Middle frontal gyrus (tissue), 1 donor: ENCODE data around the gene USF1.

ENCODE experiments used
- DNase-seq: peaks from one replicate; pipeline ENCODE4 v3.0.0-alpha.2; 2015; ENCODE audit warnings: low spot score; ENCODE audit errors: extremely low spot score

The USF1 gene, protein sequence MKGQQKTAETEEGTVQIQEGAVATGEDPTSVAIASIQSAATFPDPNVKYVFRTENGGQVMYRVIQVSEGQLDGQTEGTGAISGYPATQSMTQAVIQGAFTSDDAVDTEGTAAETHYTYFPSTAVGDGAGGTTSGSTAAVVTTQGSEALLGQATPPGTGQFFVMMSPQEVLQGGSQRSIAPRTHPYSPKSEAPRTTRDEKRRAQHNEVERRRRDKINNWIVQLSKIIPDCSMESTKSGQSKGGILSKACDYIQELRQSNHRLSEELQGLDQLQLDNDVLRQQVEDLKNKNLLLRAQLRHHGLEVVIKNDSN

DNA sequence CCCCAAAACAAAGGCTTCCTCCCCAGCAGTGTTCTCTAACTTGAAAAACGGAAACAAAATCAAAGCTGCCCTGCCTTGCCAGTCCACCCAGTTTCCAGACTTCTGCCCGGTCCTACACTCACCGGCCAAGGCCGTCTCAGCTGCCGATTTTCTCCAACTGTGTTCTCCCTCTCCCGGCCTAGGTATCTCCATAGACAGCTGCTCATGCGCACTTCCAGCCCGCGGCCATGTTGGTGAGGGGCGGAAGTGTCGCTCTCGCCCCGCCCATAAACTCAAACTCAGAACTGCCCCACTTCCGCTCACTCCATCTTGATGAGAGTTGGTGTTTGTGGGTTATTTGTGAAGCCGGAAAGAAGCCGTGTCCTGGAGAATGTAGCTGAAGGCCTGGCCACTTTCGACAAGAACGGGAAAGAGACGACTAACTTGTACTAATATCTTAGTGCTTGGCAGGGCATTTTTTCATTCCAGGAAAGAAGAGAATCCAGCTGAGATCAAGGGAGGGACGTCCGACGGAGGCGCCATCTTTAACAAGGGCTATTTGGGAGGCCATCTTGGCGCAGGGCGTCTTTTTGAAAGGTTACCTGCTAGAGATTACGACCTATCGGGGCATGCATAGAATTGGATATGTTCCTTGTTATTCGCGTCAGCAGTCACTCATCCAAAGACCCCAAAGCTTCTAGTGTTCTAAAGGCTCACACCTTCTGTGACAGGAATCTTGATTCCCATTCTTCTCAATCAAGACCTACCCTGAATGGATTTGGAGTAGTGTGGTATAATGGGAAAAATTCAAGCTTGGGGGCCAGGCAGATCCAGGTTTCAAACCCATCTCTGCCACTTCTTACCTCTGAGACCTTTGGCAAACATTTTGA lies at the start of gene USF1:
Gene USF1 (minus strand): TSS at position 242 of the 869 bp plus-strand sequence. CDS start 2,702 bp downstream, outside the sequence.
- peak; percentile 96 for DNase-seq

DNA sequence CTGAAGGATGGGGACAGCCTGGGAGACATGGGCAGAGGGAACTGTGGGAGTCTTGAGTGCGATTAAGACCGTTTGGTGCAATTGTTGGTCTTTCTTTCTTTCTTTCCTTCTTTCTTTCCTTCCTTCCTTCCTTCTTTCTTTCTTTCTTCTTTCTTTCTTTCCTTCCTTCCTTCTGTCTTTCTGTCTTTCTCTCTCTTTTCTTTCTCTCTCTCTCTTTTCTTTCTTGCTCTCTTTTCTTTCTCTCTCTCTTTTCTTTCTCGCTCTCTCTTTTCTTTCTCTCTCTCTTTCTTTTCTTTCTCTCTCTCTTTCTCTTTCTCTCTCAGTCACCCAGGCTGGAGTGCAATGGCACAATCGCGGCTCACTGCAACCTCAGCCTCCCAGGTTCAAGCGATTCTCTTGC lies 49.5 kb upstream of the USF1 start:
- DNase-seq, result no peak

DNA sequence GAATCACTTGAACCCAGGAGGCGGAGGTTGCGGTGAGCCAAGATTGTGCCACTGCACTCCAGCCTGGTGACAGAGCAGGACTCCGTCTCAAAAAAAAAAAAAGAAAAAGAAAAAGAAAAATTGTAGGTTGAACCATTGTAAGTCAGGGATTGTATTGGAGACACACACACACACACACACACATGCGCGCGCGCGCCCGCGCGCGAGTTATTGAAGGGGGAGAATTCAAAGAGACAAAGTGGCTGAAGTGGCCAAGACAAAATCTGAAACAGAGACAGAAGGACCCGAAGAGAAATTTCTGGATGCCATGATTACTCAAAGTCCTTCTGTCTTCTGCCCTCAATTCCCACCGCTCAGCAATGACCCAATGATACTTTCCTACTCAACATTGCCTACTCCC lies 48.7 kb upstream of the USF1 start:
- DNase-seq, result no peak

DNA sequence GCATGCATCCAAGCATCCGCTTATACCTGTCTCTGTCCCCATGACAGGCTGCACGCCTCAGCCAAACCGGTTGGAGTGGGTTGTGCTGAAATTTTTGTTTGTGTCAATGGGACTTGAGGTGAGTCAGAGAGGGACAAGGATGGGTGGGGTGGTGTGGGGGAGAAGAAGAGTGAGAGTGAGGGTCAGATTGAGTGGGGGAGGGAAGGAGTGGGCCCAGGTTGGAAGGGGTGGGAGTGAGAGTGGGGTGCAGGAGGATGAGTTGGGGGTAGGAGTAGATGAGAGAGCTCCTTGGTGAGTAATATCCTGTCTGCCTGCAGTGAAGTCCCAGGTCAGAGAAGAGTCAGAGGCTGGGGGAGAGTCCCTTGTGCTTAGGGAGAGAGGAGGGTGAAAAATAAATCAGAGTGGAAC lies 46.8 kb upstream of the USF1 start:
- DNase-seq, result no peak

DNA sequence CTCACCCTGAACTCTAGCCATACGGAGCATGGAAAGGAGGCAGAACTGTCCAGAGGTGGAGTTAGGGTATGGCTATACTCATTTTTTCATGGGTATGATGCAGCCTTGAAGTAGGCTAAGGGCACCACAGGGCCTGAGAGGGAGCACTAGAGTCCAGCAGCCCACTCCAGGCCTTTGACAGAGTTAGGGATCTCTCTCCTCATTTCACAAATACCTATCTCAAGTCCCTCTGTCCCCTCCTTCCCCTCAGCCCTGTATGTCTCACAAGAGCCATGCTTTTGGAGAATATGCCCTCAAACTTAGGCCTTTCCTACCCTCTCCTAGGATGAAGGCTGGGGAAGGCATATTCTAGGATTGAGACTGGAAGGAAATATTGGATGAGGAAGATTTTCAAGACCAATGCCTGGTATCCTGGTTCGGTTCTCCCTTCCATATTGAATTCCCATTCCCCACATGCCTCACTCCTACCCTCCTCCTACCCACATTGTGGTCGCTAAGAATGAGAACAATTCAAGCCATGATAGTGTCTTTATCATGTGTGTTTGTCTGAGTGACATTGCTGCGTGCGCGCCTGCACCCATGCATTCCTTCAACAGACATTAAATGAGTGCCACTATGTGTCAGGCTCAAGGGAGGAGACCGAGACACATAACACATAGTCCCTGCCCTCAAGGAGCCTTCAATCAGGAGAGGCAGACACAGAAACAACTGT lies 46.2 kb upstream of the USF1 start:
- DNase-seq, result no peak

DNA sequence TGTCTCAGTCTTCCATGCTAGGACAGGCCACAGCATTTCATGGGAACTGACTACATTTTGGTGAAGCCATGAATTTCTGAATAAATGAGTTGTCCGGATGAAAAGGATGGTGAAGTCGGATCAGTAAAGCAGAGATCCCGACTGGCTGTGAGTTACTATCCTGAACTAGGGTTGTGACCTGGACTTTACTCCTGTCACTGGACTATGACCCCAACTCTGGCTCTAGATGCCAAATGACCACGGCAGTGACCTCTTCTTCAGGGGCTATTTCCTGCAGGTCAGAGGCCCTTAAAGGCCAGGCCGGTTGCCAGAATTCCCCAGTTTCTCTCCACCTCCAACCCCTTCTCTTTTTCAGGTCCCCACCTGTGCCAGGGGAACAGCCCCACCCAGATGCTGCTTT lies 45.3 kb upstream of the USF1 start:
- no peak for DNase-seq

DNA sequence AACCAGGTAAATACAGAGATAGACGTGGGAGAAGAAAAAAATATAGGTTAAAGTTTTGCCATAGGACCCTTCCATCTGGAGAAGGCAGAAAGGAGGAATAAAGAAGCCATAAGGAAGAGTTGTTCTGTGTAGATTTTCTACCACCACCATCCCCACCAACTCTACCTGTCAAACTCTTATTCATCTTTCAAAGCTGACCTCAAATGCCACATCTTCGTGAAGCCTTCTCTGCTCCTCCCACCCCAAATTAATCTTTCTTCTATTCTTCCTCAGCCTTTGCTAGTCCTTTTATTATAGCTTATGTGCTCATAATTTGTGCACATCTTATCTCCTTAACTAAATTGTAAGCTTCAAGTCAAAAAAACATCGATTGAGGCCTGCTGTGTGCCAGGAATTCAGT lies 44.8 kb upstream of the USF1 start:
- DNase-seq, result no peak

DNA sequence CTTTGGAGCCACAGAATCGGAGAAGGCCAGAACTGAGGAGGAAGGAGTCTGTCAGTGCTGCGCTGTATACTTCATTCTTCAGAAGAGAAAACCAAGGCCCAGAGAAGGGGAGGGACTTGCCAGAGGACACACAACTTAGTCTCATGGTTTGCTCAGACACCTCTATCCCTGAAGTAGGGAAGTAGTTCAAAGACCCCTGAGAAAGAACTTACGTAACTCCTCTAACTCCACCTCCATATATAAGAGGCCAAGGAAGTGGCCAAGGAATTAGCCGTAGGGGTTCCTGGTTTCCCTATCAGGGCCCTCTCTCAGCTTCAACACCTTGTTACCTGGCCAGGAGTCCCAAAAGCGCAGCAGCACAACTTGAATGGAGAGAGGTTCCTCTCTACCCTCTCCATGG lies 44.2 kb upstream of the USF1 start:
- no peak for DNase-seq

DNA sequence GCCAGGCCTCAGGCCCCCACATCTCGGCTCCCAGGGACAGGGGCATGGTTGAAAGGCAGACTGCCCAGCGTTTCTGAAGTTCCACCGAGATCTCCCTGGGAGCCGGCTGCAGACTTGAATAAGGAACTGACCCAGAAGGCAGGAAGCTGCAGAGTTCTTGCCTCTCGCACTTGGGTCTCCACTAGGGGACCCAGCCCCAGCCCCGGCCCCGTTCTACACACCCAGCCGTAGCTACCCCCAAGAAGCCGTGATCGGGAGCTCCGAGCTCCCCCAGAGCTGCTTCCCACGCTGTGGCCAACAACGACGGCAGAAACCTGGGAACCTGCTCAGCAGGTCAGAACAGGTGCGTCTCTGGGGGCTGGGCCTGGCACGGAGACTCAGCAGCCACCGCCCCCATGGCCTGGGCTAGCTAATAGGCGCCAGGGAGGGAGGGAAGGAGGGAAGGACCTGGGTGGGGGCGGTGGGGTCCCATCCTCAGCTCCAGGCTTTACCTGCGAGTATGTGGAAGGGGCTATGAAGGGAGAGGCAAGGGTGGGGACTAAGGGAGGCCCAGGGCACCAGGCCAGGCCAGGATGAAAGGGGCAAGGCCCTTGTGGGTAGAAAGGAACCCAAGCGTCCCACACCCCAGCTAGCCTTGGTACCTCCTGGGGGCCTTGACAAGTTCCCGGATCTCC lies 43.6 kb upstream of the USF1 start, which contains the start of gene NECTIN4:
Gene NECTIN4 (minus strand): TSS at position 308 of the 674 bp plus-strand sequence. CDS start 262 bp downstream, at position 46.
- DNase-seq, result no peak

DNA sequence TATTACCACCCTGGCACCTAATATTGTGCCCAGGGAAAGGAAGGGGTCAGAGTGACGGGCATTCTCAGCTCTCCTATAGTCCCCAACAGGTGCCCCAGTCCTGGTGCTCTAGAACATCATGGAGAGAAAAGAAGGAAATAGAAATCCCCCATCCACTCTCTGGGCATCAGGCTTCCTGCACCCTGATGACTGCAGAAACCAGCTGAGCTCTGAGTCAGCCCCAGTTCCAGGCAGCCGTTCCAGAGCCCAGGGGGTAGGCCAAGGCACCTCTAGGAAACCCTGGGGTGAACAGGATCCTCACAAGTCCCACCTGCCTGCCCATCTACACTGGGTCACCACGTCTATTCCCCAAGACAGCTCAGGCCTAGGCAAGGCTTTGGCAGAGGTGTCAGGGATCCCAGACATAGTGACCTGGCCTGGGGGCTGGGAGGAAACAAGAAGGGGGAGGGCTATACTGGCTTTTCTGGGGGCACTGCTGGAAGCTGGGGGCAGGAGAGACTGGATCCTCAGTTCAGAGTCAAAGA lies 42.9 kb upstream of the USF1 start:
- no peak for DNase-seq

DNA sequence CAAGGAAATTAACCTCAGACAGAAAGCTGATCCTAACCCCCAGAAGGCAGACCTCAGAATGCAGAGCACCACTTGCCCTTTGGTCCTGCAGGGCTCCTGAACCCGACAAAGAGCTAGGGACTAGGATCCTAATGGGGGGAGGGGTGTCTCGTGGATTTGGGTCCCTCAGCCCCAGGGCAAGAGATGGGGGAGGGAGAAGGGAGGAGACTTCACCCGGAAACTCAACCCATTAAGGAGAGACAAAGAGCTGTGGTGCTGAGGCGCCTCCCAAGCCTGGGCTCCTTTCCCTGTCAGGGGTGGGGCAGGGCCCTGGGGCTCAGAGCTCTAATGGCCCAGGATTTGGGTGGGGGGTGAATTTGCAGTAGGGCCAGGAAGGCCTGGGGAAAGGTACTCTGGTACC lies 40.7 kb upstream of the USF1 start:
- DNase-seq, result no peak

DNA sequence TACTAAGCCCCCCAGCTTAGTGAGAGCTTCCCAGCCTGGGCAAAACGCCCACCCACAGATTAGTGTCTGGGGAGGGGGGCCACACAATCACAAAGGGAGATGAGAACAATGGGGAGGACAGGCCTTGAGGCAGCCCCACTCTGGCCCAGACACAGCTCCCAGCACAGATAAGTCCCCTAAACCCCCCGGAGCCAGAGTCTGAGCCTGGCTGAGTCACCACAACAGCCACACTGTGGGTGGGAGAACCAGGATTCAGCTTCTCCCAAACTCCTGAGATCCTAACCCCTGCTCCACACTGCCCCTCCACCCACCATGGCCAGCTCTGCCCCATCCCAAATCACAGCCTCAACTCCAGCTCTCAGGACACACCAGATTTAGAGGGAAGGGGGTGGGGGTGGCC lies 39.4 kb upstream of the USF1 start:
- no peak for DNase-seq

DNA sequence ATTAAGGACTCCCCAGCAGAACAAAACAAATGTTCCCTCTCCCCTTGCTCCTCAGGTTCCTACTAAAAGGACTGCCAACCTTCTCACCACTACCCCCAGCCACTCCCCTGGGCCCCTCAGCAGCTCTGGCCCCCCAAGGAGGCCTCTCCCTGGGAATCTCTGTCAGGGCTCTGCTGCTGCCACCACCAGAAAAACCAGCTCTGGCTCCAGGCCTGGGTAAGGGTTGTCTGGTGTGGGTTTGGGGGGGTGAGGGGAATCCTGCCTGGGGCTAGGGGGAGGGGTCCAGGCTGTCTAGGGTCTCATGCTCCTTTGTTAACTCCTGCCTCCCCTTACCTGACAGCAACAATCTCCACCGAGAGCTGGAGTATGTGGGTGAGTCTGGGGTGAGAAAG lies 38.8 kb upstream of the USF1 start:
- no peak for DNase-seq

DNA sequence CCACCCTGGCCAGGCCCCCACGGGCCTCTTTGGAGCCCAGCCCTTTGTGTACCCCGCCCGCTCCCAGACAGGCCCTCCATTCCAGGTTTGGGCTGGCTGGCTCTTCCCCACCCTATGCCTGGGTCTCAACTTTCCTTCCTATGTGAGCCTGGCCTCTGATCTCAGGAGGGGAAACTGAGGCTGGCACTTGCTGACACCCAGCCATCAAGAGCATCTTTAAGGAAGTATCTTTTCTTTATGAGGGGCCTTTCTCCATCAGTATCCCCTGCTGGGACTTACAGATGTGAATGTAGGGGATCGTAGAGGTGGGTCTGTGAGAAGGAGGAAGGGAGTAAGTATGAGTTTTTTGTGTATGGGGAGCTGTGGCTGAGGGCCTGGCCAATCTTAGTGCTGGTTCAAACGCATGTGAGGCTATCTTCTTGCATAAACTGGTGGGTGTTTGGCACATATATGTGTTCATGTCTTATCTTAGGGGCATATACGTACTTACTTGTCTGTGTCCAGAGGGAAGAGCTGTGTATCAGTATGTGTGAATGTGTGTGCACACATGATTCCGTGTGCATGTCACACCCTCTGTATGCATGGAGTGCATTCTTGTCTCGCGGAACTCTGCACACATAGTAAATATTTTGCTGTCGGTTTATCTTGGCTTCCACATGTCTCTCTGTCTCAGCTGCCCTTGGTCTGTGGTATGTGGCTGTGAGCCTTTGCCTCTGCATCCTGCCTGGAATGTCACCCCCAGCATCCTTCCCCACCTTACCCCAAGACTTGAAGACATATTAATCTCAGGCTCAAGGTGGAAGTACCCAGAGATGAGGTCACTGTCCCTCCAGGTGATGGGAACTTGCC lies 38.2 kb upstream of the USF1 start:
- no peak for DNase-seq

DNA sequence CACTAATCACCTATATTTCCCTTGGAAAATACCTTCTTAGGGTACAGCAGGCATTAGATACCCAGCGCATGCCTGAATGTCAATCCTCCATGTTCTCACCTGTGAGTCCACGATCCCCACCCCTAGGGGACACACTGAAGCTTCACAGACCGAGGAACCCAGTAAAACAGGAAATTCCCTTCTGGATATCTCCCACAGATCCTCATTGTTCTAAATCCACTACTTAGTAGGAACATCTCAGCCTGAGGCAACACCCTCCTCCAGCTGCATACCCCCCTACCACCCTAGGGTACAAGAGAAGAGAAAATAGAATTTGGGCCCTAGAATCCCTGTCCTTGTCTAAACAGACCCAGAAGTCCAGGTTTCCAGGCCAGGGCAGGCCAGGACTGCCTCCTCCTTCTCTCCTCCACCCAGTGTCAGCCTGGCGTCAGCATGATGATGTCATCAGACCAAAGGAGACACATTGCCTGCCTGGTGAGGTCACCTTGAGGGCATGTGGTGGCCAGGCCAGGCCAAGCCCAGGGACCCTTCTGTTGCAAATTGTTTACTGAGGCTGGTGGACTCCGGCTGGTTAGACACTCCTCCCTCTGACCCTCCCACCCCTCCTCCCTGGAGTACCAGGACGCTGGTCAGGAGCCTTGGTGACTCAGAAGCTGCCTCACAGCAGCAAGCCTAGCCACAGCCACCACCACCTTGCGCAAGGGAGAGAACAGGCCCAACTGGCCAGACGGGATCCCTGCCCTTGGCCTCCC lies 37.4 kb upstream of the USF1 start:
- no peak for DNase-seq

DNA sequence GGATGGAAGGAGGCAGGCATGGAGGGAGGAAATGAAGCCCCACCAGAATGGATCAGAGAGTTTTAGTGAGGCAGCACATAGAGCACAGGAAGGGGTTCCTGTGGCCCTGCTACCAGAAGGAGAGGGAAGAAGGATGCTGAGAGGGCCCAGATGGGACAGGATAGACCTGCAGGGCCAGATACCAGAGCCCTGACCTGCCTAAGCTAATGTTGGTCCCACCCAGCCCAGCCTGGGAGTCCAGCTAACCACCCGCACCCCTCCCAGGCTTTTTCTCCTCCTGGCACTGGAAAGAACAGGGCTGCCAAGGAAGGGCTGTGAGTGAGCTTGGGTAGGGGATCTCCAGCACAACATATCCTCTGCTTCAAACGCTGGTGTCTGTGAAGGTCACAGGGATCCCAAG lies 36.7 kb upstream of the USF1 start:
- no peak for DNase-seq

DNA sequence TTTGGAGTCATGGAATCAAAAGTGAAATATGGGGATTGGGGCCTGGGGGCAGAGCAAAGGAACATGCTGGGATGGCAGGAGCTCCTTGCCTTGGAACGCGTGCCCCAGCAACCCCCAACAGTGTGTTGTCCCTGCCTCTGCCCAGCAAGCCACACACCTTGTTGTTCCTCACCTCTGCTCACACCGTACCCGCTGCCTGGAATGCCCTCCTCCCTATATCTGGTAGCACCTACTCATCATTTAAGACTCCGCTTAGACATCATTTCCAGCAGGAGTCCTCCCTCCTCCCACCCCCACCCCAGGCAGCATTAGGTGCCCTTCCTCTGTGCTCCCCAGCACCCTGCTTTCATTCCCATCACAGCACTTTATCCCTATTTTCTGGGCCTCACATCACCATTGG lies 35.7 kb upstream of the USF1 start:
- DNase-seq, result no peak

DNA sequence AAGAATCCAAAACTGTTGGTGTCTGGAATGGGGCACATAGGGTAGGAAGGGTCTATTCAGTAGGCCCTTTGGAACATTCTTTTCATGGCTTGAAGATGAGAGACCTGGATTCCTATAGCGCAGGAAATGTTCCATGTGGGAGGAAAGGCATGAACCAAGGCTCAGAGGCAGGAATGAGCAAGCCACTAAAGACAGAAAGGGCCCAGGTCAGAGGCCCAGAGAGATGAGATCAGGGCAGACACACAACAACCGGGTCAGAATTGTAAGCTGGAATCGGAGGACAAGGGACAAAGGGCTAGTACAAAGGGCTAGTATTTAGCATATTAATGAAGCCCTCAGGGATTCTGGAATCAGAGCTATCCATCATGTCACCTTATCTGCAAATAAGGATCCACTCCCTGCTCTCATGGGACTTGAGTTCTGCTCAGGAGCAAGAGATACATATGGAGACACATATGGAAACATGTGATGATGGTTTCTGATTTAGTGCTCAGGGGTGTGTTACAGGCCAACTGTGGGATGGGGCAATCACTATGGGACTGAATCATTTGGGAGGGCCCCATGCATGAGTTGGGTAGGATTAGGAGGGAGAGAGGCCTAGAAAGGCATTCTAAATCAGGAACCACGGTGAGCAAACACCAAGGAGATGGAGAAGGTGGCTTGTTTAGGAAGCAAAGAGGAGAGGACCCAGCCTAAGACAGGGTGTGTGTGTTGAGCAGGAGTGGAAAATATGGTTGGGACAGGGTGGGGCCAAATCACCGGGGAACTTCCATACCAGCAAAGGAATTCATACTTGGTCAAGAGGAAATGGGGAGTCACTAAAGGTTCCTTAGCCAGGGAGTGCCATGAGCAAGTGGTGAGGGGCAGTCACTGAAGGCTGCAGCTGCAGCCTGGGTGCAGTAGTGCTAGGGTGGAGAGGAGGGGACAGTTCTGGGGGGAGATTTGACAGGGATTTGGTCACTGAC lies 34.9 kb upstream of the USF1 start:
- no peak for DNase-seq
